Right lobe of liver (tissue), 6 donors: Measurements from ENCODE around the gene AP3S2. TPM values are rescaled to one million over a fixed set of nuclear protein-coding genes. Genes with fewer than 3 reads are reported as not detected.
"Not testable (repeated sequence)": the region's sequence is repeated elsewhere in the genome, so short reads cannot be mapped to it uniquely, and the experiment has no call there.

Experiments
- ATAC-seq, 4 donors: fragments of 200-7000 bp; cut with Tn5 transposase; one replicate each; pipeline ENCODE4 v1.9.1; 2020; ENCODE audit warnings: mild to moderate bottlenecking in 4 of 4, moderate library complexity in 4 of 4
- DNase-seq, 3 donors: peaks; one replicate each; pipeline ENCODE4 v3.0.0-alpha.2; 2020
- H3K27ac ChIP-seq, 3 donors: fragments of 200-600 bp; one replicate each; pipeline ENCODE4 v1.8.0; 2022
- H3K27me3 ChIP-seq, 2 donors: fragments of 200-600 bp; one replicate each; pipeline ENCODE4 v1.8.0; 2022
- H3K36me3 ChIP-seq, 4 donors: fragments of 200-600 bp; sonication (generic) in 1 of 4; one replicate each; pipeline versions ENCODE4 v1.5.1 to v1.8.0; 2017 to 2022; ENCODE audit warnings: control low read depth in 1 of 4
- H3K4me1 ChIP-seq, 4 donors: fragments of 200-600 bp; sonication (generic) in 1 of 4; one replicate each; pipeline versions ENCODE4 v1.5.1 to v1.8.0; 2017 to 2022; ENCODE audit warnings: control low read depth in 1 of 4
- H3K4me3 ChIP-seq, 3 donors: fragments of 200-600 bp; one replicate each; pipeline ENCODE4 v1.8.0; 2022
- H3K9me3 ChIP-seq, 4 donors: fragments of 200-600 bp; sonication (generic) in 1 of 4; one replicate each; pipeline versions ENCODE4 v1.5.1 to v1.8.0; 2017 to 2022; ENCODE audit warnings: control low read depth in 1 of 4
- CTCF ChIP-seq, 4 donors: fragments of 200-600 bp in 3 of 4; fragments of 450-650 bp in 1 of 4; IDR thresholded peaks; one replicate each; pipeline versions ENCODE4 v1.5.1 to v1.8.0; 2016 to 2022; ENCODE audit warnings: antibody characterized with exemption in 4 of 4, mild to moderate bottlenecking in 2 of 4
- POLR2A ChIP-seq: fragments of 450-650 bp; IDR thresholded peaks from one replicate; pipeline ENCODE4 v1.6.1; 2017; ENCODE audit warnings: antibody characterized with exemption, mild to moderate bottlenecking
- WGBS: methylation state at CpG from one replicate; pipeline ENCODE4 v1.1.6; 2018; ENCODE audit warnings: low coverage, low lambda C conversion rate; ENCODE audit not compliant: insufficient coverage; ENCODE audit errors: missing lambda C conversion rate; 5-methylcytosine and 5-hydroxymethylcytosine counted together
- intact Hi-C, 2 donors: fragments of 100-400 bp; cut with DNase I; formaldehyde crosslinking; loops; one replicate each; pipeline versions ENCODE4 v1.11.2 to v1.14.1; 2022
- total RNA-seq, 6 experiments: library from RNA; depleted of rRNA in 2 of 6; stranded (reverse); fragments of >200 nt in 2 of 6; fragmentation: NEBNext Ultra II Directional in 3 of 6; extraction: Animal tissue kit (Norgen Biotek cat#: 25700) in 3 of 6; gene quantifications; one replicate each; pipeline versions ENCODE4 v1.1.0 to v1.2.4, GENCODE V29; 2016 to 2023
- donor health status: DM: no; HTN: yes; CAD: no.
- donor health status: DM: no; HTN: no; CAD: no.
- donor health status: DM: no; HTN: no; CAD: no.
- donor health status: DM: no; HTN: yes; CAD: no.
- donor health status: DM: no; HTN: yes; CAD: no.

Gene AP3S2
- total RNA-seq, 6 experiments from 2014 or later = 23.2 to 45.7 (median 27.2) TPM

GRCh38 chr15:89837830-89838178, 56.0 kb downstream of the AP3S2 start:
- Histone ChIP-seq H3K4me1 (no peaks in the 10 kb centered on the region), H3K27me3 (no peaks in the 10 kb centered on the region), H3K27ac (no peak overlapping the region), H3K4me3 (no peak overlapping the region), H3K9me3 (no peaks in the 10 kb centered on the region), H3K36me3 (peaks cover 0 to 45% (median 12%) of the 10 kb centered on the region in 4 donors)
- intact Hi-C loops = no loop called here
- no peak for TF ChIP-seq CTCF (IDR thresholded peaks at IDR 0.05)
- no peak for TF ChIP-seq POLR2A
- ATAC-seq (no peak), DNase-seq (no peak)
- 75% methylated on average over 3 of the region's 3 CpGs for WGBS

DNA sequence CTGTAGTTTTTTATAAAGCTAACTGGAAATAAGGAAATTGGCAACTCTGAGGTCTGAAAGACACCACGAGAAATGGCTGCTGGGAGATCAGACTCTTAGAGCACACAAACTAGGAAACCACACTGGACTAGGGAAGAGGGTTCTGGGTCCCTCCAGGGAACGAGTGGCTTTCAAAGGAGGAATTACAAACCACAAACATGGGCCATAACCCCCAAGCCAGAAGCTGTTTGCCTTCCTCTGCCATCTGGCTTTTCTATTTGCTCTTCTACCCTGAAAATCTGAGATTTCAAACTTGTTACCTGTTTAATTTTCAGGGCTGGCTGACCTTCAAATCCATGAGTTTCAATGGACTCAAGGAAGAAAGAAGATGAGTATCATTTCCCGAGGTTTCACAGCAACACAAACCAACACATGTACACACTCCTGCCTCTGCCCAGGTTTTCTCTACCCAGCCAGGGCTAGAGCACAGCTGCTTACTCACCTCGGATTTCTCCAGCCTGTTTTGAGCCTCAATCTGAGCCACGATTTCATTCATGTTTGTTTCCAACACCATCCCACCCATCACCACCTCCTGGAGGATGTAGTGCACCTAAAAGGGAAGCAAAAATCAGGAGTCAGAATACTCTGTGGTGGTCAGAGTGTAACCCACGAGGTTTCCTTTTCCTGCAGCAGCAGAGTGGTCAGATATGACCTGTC, 56.5 kb downstream of the AP3S2 start:
- intact Hi-C loops = no loop called here
- DNase-seq = no peak

DNA sequence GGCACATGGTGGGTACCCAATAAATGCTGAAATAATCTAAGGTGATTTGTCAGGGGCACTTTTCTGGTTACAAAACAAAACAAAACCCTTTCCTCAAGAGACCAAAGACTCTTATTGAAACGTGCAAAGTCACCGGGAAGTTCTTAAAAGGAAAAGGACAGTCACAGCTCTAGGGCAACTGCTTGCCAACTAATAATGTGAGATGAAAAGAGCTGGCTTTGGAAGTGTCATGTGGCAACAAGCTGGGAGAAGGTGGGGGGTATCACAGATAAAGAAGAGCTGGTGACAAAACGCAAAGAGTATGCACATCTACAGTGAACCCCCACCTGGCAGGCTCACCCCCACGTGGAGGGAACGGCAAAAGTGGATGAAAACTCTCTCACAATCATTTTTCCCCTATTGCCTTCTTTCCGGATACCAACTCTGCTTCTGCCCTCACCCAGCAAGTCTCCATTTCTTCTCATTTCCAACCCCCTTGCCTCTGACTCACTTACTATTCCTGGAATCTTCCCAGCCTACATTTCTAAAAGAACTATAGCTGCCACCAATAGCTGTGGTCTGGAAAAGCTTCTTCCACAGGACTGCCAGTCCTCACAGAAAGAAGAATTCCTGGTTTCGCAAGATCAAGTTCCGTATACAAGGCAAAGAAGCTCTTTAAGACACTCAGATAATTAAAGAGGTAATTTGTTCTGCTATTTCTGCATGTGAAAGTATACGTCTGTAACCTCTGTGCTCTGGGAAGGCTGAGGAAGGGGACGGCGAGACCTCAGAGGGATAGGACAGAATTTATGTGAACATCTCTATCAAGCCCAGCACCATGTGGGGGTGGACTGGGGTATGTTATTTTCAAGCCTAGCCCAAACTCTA, 57.3 kb downstream of the AP3S2 start:
- Histone ChIP-seq H3K4me3 (no peak overlapping the region), H3K27me3 (no peaks in the 10 kb centered on the region), H3K27ac (no peak overlapping the region), H3K36me3 (peaks cover 0 to 47% (median 12%) of the 10 kb centered on the region in 4 donors), H3K4me1 (no peaks in the 10 kb centered on the region), H3K9me3 (no peaks in the 10 kb centered on the region)
- 56% methylated on average over 11 of the region's 11 CpGs for WGBS
- intact Hi-C loops = no loop called here
- DNase-seq = no peak
- TF ChIP-seq CTCF (IDR thresholded peaks at IDR 0.05) (no peak), POLR2A (no peak)
- ATAC-seq = peak in 2 of 4 donors; percentile 14 to 40

More for the DNA sequence above, 56.5 kb downstream of the AP3S2 start:
- ATAC-seq = peak in 2 of 4 donors; percentile 11 to 34
- Histone ChIP-seq H3K36me3 (peaks cover 0 to 47% (median 12%) of the 10 kb centered on the region in 4 donors), H3K27ac (no peak overlapping the region), H3K9me3 (no peaks in the 10 kb centered on the region), H3K27me3 (no peaks in the 10 kb centered on the region), H3K4me1 (no peaks in the 10 kb centered on the region), H3K4me3 (no peak overlapping the region)
- WGBS = 54% methylated on average over 6 of the region's 6 CpGs
- TF ChIP-seq POLR2A = no peak

DNA sequence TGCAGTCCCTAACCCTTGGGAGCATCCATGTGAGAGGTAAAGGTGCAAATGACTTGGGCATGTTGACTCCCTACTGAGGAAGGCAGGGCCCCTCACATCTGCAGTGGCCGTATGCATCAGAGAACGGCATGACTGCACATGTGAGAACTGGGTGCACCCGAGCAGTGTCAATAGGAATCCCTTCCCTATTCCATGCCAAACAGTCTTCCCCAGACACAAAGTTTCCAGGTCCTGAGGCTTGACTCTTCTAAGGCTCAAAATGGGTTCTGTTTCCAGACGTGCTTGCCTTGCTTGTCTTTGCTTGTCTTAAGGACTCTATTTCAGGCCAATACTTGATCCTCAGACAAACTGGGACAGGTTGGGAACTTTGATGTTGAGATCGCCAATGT, 58.6 kb downstream of the AP3S2 start:
- TF ChIP-seq POLR2A = no peak
- no peak for TF ChIP-seq CTCF (IDR thresholded peaks at IDR 0.05)
- intact Hi-C loops = no loop called here
- DNase-seq = no peak
- no CpG with 5 or more reads among the region's 5 CpGs for WGBS
- H3K9me3 ChIP-seq = no peaks in the 10 kb centered on the region
- no peak for ATAC-seq
- H3K27me3 ChIP-seq = no peaks in the 10 kb centered on the region
- H3K36me3 ChIP-seq = peaks cover 0 to 47% (median 12%) of the 10 kb centered on the region in 4 donors
- H3K4me1 ChIP-seq = no peaks in the 10 kb centered on the region
- no peak overlapping the region for H3K4me3 ChIP-seq
- no peak overlapping the region for H3K27ac ChIP-seq

GRCh38 chr15:89834465-89835175, 59.2 kb downstream of the AP3S2 start:
- H3K36me3 ChIP-seq = peaks cover 0 to 47% (median 12%) of the 10 kb centered on the region in 4 donors
- ATAC-seq, H3K4me1 ChIP-seq, H3K27ac ChIP-seq, H3K9me3 ChIP-seq, intact Hi-C loops, H3K4me3 ChIP-seq, H3K27me3 ChIP-seq: not testable (repeated sequence)
- WGBS = 95% methylated on average over 9 of the region's 9 CpGs
- DNase-seq = peak in 1 of 3 donors; percentile 26
